Measurements from ENCODE around the gene NDST4.

NDST4 gene

GRCh38 chr4:114900934-114901333, 212.5 kb downstream of the NDST4 start:
- DNase-seq = no peak

GRCh38 chr4:114890773-114891172, 222.6 kb downstream of the NDST4 start:
- no peak for DNase-seq

- no peak for DNase-seq
Observed at GRCh38 chr4:114886761-114887160, 226.7 kb downstream of the NDST4 start.

- DNase-seq = no peak
Observed at GRCh38 chr4:114883641-114884040, 229.8 kb downstream of the NDST4 start.

GRCh38 chr4:114879916-114880669, 233.3 kb downstream of the NDST4 start:
- no peak for DNase-seq

- no peak for DNase-seq
Observed at GRCh38 chr4:114875630-114876029, 237.8 kb downstream of the NDST4 start.

- DNase-seq = no peak
Observed at GRCh38 chr4:114874321-114874720, 239.1 kb downstream of the NDST4 start.

GRCh38 chr4:114870987-114871386, 242.4 kb downstream of the NDST4 start:
- no peak for DNase-seq

- no peak for DNase-seq
Observed at GRCh38 chr4:114866901-114867670, 246.3 kb downstream of the NDST4 start.

- DNase-seq = no peak
Observed at GRCh38 chr4:114864060-114864459, 249.4 kb downstream of the NDST4 start.

- no peak for DNase-seq
Observed at GRCh38 chr4:114860786-114861185, 252.6 kb downstream of the NDST4 start.

GRCh38 chr4:114857831-114858230, 255.6 kb downstream of the NDST4 start:
- no peak for DNase-seq

GRCh38 chr4:114839986-114840385, 273.4 kb downstream of the NDST4 start:
- no peak for DNase-seq

- DNase-seq = no peak
Observed at GRCh38 chr4:114830628-114831027, 282.8 kb downstream of the NDST4 start.

GRCh38 chr4:114827651-114828050, 285.8 kb downstream of the NDST4 start:
- DNase-seq = no peak

GRCh38 chr4:114815760-114816159, 297.7 kb downstream of the NDST4 start:
- no peak for DNase-seq

GRCh38 chr4:114813961-114814360, 299.5 kb downstream of the NDST4 start:
- DNase-seq = no peak

GRCh38 chr4:114811564-114812301, 301.7 kb downstream of the NDST4 start:
- DNase-seq = no peak

- no peak for DNase-seq
Observed at GRCh38 chr4:114807759-114808404, 305.5 kb downstream of the NDST4 start.

GRCh38 chr4:114807357-114807756, 306.1 kb downstream of the NDST4 start:
- no peak for DNase-seq

GRCh38 chr4:114791976-114792375, 321.4 kb downstream of the NDST4 start:
- DNase-seq = no peak

GRCh38 chr4:114785570-114785969, 327.9 kb downstream of the NDST4 start:
- no peak for DNase-seq

- DNase-seq = no peak
Observed at GRCh38 chr4:114783215-114783595, 330.2 kb downstream of the NDST4 start.
